ENCODE results near the gene WDFY1.

The WDFY1 gene

GRCh38 chr2:223930103-223930976 lies 14.8 kb downstream of the WDFY1 start:
- DNase-seq (ENCODE audit: low read depth in 2 of 2) = no peak

- DNase-seq (ENCODE audit: low read depth in 2 of 2) = no peak
Measured at GRCh38 chr2:223929571-223930102, 15.5 kb downstream of the WDFY1 start.

- no peak for DNase-seq (ENCODE audit: low read depth in 2 of 2)
Measured at GRCh38 chr2:223928113-223929006, 16.8 kb downstream of the WDFY1 start.

- no peak for DNase-seq (ENCODE audit: low read depth in 2 of 2)
Measured at GRCh38 chr2:223925106-223925505, 20.0 kb downstream of the WDFY1 start.

- DNase-seq (ENCODE audit: low read depth in 2 of 2) = no peak
Measured at GRCh38 chr2:223923976-223924375, 21.2 kb downstream of the WDFY1 start.

GRCh38 chr2:223922308-223922707 lies 22.8 kb downstream of the WDFY1 start:
- DNase-seq (ENCODE audit: low read depth in 2 of 2) = no peak

GRCh38 chr2:223921204-223921603 lies 23.9 kb downstream of the WDFY1 start:
- DNase-seq (ENCODE audit: low read depth in 2 of 2) = no peak

- DNase-seq (ENCODE audit: low read depth in 2 of 2) = no peak
Measured at GRCh38 chr2:223920109-223920508, 25.0 kb downstream of the WDFY1 start.

GRCh38 chr2:223918671-223919134 lies 26.4 kb downstream of the WDFY1 start:
- DNase-seq (ENCODE audit: low read depth in 2 of 2) = no peak

GRCh38 chr2:223916181-223916920 lies 28.8 kb downstream of the WDFY1 start:
- DNase-seq (ENCODE audit: low read depth in 2 of 2) = no peak

GRCh38 chr2:223915071-223915470 lies 30.1 kb downstream of the WDFY1 start:
- no peak for DNase-seq (ENCODE audit: low read depth in 2 of 2)

- DNase-seq (ENCODE audit: low read depth in 2 of 2) = no peak
Measured at GRCh38 chr2:223914324-223914723, 30.8 kb downstream of the WDFY1 start.

GRCh38 chr2:223909001-223909741 lies 36.0 kb downstream of the WDFY1 start:
- DNase-seq (ENCODE audit: low read depth in 2 of 2) = no peak

GRCh38 chr2:223908304-223908998 lies 36.7 kb downstream of the WDFY1 start:
- no peak for DNase-seq (ENCODE audit: low read depth in 2 of 2)

GRCh38 chr2:223905996-223906395 lies 39.1 kb downstream of the WDFY1 start:
- no peak for DNase-seq (ENCODE audit: low read depth in 2 of 2)

- DNase-seq (ENCODE audit: low read depth in 2 of 2) = no peak
Measured at GRCh38 chr2:223901854-223902253, 43.3 kb downstream of the WDFY1 start.

GRCh38 chr2:223901311-223901710 lies 43.8 kb downstream of the WDFY1 start:
- DNase-seq (ENCODE audit: low read depth in 2 of 2) = no peak

GRCh38 chr2:223900531-223900930 lies 44.6 kb downstream of the WDFY1 start:
- no peak for DNase-seq (ENCODE audit: low read depth in 2 of 2)

GRCh38 chr2:223900066-223900465 lies 45.1 kb downstream of the WDFY1 start:
- DNase-seq (ENCODE audit: low read depth in 2 of 2) = no peak

- no peak for DNase-seq (ENCODE audit: low read depth in 2 of 2)
Measured at GRCh38 chr2:223897669-223898330, 47.3 kb downstream of the WDFY1 start.
